Fibroblast of skin of left quadriceps (primary cell): Measurements from ENCODE around the gene CRADD.

ENCODE experiments used
- DNase-seq, 2 experiments: peaks; one replicate each; pipeline ENCODE4 v3.0.0-alpha.2; 2013; ENCODE audit warnings: low read depth in 2 of 2

The CRADD gene

GRCh38 chr12:93805736-93806141 lies 128.6 kb downstream of the CRADD start:
- no peak for DNase-seq

- no peak for DNase-seq
These were observed 130.2 kb downstream of the CRADD start for GRCh38 chr12:93807354-93807753.

- no peak for DNase-seq
These were observed 131.2 kb downstream of the CRADD start for GRCh38 chr12:93808169-93808899.

GRCh38 chr12:93812626-93813025 lies 135.5 kb downstream of the CRADD start:
- DNase-seq, result peak; percentile 90 to 92

- no peak for DNase-seq
These were observed 136.0 kb downstream of the CRADD start for GRCh38 chr12:93813186-93813585.

- DNase-seq, result no peak
These were observed 137.0 kb downstream of the CRADD start for GRCh38 chr12:93813972-93814821.

GRCh38 chr12:93818488-93819049 lies 141.4 kb downstream of the CRADD start:
- DNase-seq, result no peak

GRCh38 chr12:93819050-93819491 lies 141.9 kb downstream of the CRADD start:
- no peak for DNase-seq

- DNase-seq, result no peak
These were observed 146.6 kb downstream of the CRADD start for GRCh38 chr12:93823616-93824391.

- DNase-seq, result no peak
These were observed 147.6 kb downstream of the CRADD start for GRCh38 chr12:93824514-93825500.

- no peak for DNase-seq
These were observed 148.3 kb downstream of the CRADD start for GRCh38 chr12:93825501-93825888.

GRCh38 chr12:93825931-93826555 lies 148.9 kb downstream of the CRADD start:
- peak; percentile 86 to 87 for DNase-seq

- no peak for DNase-seq
These were observed 150.0 kb downstream of the CRADD start for GRCh38 chr12:93827179-93827578.

GRCh38 chr12:93827669-93828068 lies 150.5 kb downstream of the CRADD start:
- no peak for DNase-seq

GRCh38 chr12:93829016-93829415 lies 151.8 kb downstream of the CRADD start:
- no peak for DNase-seq

- no peak for DNase-seq
These were observed 154.2 kb downstream of the CRADD start for GRCh38 chr12:93831374-93831773.

- DNase-seq, result no peak
These were observed 155.0 kb downstream of the CRADD start for GRCh38 chr12:93832131-93832530.

- DNase-seq, result no peak
These were observed 156.8 kb downstream of the CRADD start for GRCh38 chr12:93833946-93834345.

GRCh38 chr12:93836620-93837260 lies 159.6 kb downstream of the CRADD start:
- DNase-seq, result no peak

GRCh38 chr12:93838193-93838592 lies 161.0 kb downstream of the CRADD start:
- DNase-seq, result no peak
